NOMO-1 treated with dmso at 0.1 percent for 144 hours (cell line): Measurements from ENCODE around the gene AIG1.
A peak's percentile ranks its signal among the peaks of the same experiment; 100 is the strongest.

Experiments
- DNase-seq: peaks from one replicate; lab custom pipeline; 2025; ENCODE audit not compliant: unreplicated experiment; lab: John Stamatoyannopoulos, UW

Gene AIG1

DNA sequence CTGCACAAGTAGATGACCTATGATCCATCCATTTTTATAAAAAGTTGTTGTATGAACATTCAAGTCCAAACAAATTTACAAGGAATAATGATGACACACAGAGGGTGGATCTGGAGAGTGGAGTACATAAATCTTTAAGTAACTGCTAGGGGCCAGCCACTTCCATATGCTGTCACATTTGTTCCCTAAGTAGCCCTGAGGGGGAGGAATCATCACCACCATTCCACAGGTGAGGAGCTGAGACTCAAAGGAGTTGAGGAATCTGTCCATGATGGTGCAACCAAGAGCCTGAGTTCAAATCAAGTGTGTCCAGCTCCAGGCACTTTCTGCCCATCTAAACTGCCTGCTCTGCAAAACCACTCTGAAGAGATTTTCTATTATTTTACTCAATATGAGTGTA, 132.1 kb downstream of the AIG1 start:
- no peak for DNase-seq

DNA sequence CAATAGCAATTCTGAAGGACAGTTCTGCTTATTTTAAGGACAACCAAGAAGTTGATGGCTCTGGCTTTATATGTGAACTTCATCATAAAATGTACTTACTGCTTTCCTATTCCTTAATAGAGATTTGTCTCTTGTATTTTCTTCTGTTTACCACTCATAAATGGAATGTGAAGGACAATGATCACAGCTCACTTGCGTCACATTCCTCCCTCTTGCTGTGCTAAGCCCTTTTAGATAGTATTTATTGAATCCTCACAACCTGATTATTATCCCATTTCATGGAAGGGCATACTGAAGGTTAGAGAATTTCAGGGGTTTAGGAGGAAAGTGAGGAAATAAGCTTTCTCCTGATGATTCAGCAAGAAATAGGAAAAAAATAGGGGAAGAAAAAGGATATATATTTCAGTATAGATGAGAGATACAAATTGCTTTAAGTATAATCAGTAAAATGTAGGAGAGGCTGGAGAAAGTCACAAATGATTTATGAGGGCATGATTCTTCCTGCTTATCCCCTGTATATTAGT, 132.9 kb downstream of the AIG1 start:
- DNase-seq: no peak

DNA sequence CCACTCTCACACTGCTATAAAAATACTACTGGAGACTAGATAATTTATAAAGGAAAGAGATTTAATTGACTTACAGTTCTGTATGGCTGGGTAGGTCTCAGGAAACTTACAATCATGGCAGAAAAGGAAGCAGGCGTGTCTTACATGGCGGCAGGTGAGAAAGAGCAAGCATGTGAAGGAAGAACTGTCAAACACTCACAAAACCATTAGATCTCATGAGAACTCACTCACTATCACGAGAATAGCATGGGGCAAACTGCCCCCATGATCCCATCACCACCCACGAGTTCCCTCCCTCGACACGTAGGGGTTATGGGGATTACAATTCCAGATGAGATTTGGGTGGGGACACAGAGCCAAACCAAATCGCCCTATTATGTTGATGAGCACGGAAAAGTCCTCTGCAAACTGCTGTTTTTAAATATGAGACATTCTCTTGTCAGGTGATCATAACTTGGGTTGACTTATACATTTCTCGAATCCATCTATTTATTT, 133.5 kb downstream of the AIG1 start:
- no peak for DNase-seq

- no peak for DNase-seq
These were observed 134.7 kb downstream of the AIG1 start for GRCh38 chr6:143195349-143195845.

- DNase-seq: no peak
These were observed 136.0 kb downstream of the AIG1 start for GRCh38 chr6:143196525-143197225.

- DNase-seq: no peak
These were observed 136.7 kb downstream of the AIG1 start for GRCh38 chr6:143197377-143197776.

DNA sequence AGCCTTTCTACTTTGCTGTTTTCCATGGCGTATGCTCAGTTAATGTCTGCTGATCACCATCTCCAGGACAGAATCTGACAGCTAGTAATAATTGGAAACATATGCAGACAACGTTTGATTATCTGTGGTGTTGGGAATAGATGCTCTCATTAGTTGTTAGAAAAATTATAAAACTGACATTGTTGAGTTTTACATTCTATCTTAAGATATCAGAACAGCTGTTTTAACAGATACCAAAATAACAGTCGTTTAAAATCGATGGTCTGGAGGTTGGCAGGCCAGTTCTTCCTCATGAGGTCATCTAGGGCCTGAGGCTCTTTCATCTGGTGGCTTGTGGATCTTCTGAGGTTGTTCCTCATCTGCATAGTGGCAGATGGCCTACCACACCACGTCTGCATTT, 137.6 kb downstream of the AIG1 start:
- DNase-seq: no peak

DNA sequence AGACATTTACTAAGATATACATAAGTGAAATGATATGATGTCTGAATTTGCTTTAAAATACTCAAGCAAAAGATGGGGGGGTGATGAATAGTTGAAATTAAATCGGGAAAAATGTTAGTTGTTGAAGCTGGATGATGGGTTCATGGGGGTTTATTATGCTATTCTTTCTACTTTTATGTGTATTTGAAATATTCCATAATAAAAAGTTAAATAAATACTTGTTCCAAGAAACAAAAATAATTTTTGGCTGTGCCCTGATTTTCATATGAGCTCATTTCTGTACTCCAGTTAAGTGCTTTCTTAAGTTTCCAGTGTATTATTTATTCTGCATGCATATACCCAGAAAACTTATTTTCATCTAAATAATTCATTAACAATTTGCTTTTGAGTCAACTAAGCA, 138.6 kb downstream of the AIG1 start:
- no peak for DNase-seq

DNA sequence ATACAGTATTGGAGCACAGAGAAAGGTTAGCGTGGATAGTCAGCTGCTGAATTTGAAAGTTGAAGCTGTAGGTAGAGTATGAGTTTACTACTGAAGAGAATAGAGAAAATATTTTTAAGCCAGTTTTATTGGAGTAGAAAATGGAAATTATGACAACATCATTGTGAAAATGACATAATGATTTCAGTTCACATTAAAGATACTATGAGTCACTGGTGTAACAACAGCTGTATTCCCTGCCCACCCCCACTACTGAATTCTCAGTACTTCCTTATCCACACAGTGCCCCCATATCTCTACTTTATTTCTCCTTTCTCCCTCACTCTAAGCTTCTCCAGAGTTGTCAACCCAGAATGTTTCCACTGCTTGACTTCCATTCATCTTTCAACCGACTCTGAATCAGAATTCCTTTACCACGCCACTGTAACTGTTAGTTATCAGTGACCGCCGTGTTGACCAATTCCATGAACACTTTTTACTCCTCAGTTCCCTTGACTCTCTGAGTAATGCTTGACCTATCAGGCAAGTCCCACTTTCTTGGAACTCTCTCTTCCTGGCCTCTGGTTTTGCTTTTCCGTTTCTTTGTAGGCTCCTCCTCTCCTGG, 139.6 kb downstream of the AIG1 start:
- DNase-seq: no peak

GRCh38 chr6:143204045-143204444, 143.4 kb downstream of the AIG1 start:
- DNase-seq: no peak

DNA sequence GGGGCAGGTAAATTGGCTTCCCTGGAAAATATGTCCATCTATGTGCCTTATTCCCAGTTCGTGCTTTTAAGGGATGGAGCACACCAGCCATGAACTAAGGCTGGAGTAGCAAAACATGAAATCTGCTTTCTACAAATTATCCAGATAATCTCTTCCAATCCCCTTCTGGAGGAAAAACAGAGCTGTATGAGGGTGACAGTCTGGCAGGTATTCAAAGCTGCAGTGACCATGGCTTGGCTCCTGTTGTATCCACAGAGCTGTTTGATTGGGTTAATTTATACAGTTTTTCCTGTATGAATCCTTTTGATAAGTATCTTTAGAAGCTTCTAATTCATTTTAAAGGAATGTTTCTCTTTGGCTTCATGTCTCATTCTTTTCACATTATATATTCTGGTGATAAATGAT, 144.4 kb downstream of the AIG1 start:
- no peak for DNase-seq

DNA sequence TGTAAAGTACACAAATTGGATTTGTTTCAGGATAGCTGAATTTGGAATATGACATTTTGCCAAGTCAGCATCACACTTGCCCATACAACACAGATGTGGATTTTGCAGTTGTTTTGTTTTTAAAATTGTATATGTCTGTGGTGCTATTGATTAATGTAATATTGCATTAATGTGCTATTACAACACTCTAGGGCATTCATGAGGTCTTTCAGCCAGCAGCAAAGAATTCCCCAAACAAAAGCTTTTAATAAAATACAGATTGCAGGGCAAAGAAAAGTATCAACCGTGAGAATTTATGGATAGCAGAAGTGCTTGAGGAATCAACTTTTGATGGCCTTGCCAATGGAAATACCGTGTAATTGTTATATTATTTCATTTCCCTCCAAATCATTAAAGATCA, 144.9 kb downstream of the AIG1 start:
- DNase-seq: no peak

DNA sequence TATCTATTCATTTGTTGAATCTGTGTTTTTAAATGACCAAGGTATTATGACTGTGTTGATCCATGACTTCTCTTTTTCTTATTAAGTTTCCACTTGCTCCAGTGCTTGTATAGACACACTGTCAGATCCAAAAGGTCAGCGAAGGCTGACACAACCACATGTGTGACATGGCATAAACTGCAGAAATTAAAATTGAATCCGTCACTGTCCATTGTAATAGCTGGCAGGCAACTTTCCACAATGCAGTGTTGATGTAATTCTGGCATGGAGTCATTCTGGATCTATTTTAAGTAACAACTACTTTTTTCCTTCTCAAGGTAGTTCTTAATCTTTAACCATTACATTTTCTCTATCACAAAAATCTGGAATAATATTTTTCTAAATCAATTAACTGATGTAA, 145.3 kb downstream of the AIG1 start:
- DNase-seq: no peak

DNA sequence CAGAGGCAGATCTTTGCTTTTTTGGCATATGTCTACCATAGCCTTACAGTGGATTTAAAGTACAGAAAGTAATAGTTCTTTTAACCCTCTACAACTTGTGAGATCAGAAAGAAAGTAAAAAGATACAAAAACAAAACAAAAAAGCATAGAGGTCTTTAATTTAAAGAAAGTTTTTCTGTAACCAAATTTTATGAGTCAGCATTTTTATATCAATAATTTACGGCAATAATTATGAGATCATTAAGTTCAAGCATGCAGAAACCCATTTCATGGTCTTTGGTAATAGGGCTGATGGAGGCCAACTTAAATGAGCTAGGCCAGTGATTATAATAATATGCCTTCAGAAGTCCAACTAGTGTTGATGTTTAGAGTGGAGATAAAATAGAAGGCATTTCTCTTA, 145.9 kb downstream of the AIG1 start:
- DNase-seq: no peak

DNA sequence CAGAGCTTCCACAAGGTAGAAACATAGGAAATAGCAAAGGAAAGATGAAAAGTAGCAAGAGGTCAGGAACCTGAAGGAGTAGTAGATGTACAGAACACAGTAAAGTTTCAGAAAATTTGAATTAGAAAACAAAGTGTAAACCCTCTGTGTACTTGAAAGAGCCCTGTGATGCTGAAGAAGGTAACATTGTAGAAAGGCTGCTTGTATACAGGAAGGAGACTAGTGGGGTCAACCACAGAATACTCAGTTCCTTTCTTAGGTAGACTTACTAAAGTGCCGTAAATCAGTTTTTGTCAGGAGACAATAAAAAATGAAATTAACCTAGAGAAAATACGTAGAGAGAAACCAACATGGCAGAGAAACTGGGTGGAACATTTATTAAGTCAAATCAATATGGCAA, 149.7 kb downstream of the AIG1 start:
- no peak for DNase-seq

- DNase-seq: no peak
These were observed 153.2 kb downstream of the AIG1 start for GRCh38 chr6:143213859-143214376.

DNA sequence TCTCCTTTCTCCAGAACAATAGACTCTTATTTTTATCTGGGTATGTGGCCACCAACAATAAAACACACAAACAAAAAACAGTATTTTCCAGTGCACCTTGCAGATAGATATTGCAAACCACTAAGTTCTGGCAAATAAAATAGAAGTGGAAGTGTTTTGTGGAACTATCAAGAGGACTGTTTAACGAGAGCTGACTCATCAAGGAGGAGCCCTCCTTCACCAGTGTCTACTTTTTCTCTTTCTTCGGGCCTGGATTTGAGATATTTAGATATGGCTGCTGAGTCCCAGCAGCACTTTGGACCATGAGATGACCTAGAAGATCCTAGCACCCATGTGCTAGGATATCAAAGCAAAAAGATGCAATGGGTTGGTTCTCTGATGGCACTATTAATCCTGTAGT, 154.7 kb downstream of the AIG1 start:
- peak; percentile 10 for DNase-seq

- no peak for DNase-seq
These were observed 155.1 kb downstream of the AIG1 start for GRCh38 chr6:143215771-143216170.

DNA sequence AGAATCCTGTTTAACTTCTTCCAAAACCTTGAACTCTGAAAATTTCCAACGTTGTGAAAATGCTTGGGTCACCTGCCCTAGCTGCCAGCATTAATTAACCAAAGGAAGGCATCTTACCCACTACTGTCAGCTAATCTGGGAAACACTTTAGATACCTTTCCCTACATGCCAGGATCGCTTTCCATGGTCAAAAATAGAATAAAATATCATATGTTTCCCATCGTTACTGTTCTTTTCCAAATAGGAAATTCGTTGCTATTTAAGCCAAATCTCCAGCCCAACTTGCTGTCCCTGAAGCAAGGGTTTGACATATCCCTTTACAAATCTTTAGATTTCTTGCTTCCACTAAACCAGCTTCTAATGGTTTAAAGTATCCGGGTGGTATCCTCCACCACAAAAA, 157.5 kb downstream of the AIG1 start:
- no peak for DNase-seq

DNA sequence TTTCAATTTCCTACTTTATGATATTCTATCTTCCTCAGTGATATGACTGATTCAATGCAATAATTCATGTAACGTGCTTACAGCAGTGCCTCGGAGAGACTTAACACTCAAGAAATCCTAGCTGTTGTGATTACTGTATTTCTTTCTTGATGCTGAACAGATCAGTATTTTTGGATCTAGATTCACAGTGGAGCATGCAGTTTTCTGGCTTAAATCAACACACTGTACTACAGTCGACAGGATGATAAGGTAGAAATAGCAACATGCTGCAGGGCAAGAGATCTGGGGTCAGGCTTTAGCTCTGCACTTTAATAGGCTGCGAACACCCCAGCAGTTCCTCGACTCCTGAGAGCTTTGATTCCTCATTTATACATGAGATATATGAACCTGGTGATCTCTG, 161.0 kb downstream of the AIG1 start:
- no peak for DNase-seq

GRCh38 chr6:143222310-143222709, 161.6 kb downstream of the AIG1 start:
- no peak for DNase-seq

GRCh38 chr6:143222801-143223231, 162.1 kb downstream of the AIG1 start:
- no peak for DNase-seq
